Myocyte (in vitro differentiated cells): Measurements from ENCODE around the gene CTR9. TPM values are rescaled to one million over a fixed set of nuclear protein-coding genes. Genes with fewer than 3 reads are reported as not detected.

ENCODE experiments used
- DNase-seq: peaks from one replicate; pipeline ENCODE4 v3.0.0-alpha.2; 2012; ENCODE audit warnings: low read depth
- polyA plus RNA-seq: library from polyadenylated mRNA; unstranded; fragments of >200 nt; gene quantifications from one replicate; pipeline ENCODE4 v1.2.1, GENCODE V29; 2012; ENCODE audit warnings: missing spikeins
- total RNA-seq: library from RNA; depleted of rRNA; stranded (reverse); fragments of >200 nt; gene quantifications from 2 replicates; pipeline ENCODE4 v1.2.3, GENCODE V29; 2014

CTR9 gene
- 15.4 and 16.3 TPM in 2 replicates for total RNA-seq
- 11.9 TPM for polyA plus RNA-seq

GRCh38 chr11:10750838-10751580 is at the start of gene CTR9:
Gene CTR9, plus strand, starts transcription at chr11:10751246. Its CDS starts 167 bp downstream, at chr11:10751413.
- peak; percentile 92 for DNase-seq

- DNase-seq: peak; percentile 23
Observed at GRCh38 chr11:10701982-10702381, 49.1 kb upstream of the CTR9 start.

- DNase-seq: no peak
Observed at GRCh38 chr11:10708131-10708530, 42.9 kb upstream of the CTR9 start.

GRCh38 chr11:10709299-10710086 is 41.6 kb upstream of the CTR9 start:
- no peak for DNase-seq

- no peak for DNase-seq
Observed at GRCh38 chr11:10715571-10715970, 35.5 kb upstream of the CTR9 start.

GRCh38 chr11:10716122-10716521 is 34.9 kb upstream of the CTR9 start:
- DNase-seq: no peak

GRCh38 chr11:10716543-10717259 is 34.3 kb upstream of the CTR9 start:
- DNase-seq: no peak

- DNase-seq: peak; percentile 50
Observed at GRCh38 chr11:10719616-10720015, 31.4 kb upstream of the CTR9 start.

GRCh38 chr11:10720881-10721376 is 30.1 kb upstream of the CTR9 start:
- no peak for DNase-seq

- DNase-seq: no peak
Observed at GRCh38 chr11:10722307-10722706, 28.7 kb upstream of the CTR9 start.

- DNase-seq: peak; percentile 77
Observed at GRCh38 chr11:10725114-10725906, 25.7 kb upstream of the CTR9 start.

GRCh38 chr11:10725907-10726253 is 25.2 kb upstream of the CTR9 start:
- DNase-seq: no peak

- DNase-seq: no peak
Observed at GRCh38 chr11:10727146-10727851, 23.7 kb upstream of the CTR9 start.

GRCh38 chr11:10728154-10728553 is 22.9 kb upstream of the CTR9 start:
- DNase-seq: no peak

GRCh38 chr11:10728789-10729472 is 22.1 kb upstream of the CTR9 start:
- no peak for DNase-seq

GRCh38 chr11:10730151-10730550 is 20.9 kb upstream of the CTR9 start:
- DNase-seq: no peak

- DNase-seq: no peak
Observed at GRCh38 chr11:10731064-10731680, 19.9 kb upstream of the CTR9 start.

GRCh38 chr11:10735481-10736475 is 15.3 kb upstream of the CTR9 start:
- DNase-seq: peak; percentile 94
